Activated T-cell treated with anti-CD3 and anti-CD28 coated beads, Interleukin-2, amount 50 U/mL, for 72 hours (primary cell): ENCODE results near the gene MIB1. TPM values are rescaled to one million over a fixed set of nuclear protein-coding genes. Genes with fewer than 3 reads are reported as not detected.

Experiments used
- ATAC-seq, 2 donors: fragments of 150-1000 bp; cut with Tn5 transposase; replicated peaks in 1 of 2; 2 replicates each; pipeline ENCODE4 v1.10.0; 2021; ENCODE audit warnings: moderate library complexity in 2 of 2, mild to moderate bottlenecking in 1 of 2
- DNase-seq, 2 donors: peaks; one replicate each; pipeline ENCODE4 v3.0.0; 2021 to 2022; ENCODE audit warnings: mixed read lengths in 1 of 2
- H3K27ac Mint-ChIP-seq: one replicate; pipeline ENCODE4 v1.8.0; 2022; ENCODE audit warnings: mild to moderate bottlenecking, moderate library complexity, mixed read lengths
- H3K27me3 Mint-ChIP-seq: one replicate; pipeline ENCODE4 v1.8.0; 2022; ENCODE audit warnings: low read depth, mixed read lengths
- H3K36me3 Mint-ChIP-seq, 2 donors: one replicate each; pipeline ENCODE4 v1.8.0; 2022; ENCODE audit warnings: mixed read lengths in 2 of 2, mild to moderate bottlenecking in 1 of 2; ENCODE audit not compliant: insufficient read depth in 2 of 2
- H3K4me1 Mint-ChIP-seq: one replicate; pipeline ENCODE4 v1.8.0; 2022; ENCODE audit warnings: low read depth, mixed read lengths
- H3K4me3 Mint-ChIP-seq, 2 donors: one replicate each; pipeline ENCODE4 v1.8.0; 2022; ENCODE audit warnings: mild to moderate bottlenecking in 2 of 2, mixed read lengths in 2 of 2, moderate library complexity in 2 of 2
- H3K9me3 Mint-ChIP-seq, 2 donors: one replicate each; pipeline ENCODE4 v1.8.0; 2022; ENCODE audit warnings: mixed read lengths in 2 of 2
- total RNA-seq, 2 donors: library from RNA; stranded (reverse); gene quantifications; one replicate each; pipeline ENCODE4 v1.2.3, GENCODE V29; 2022

Gene MIB1
- total RNA-seq, 2 donors from 2014 or later, result 45.4 to 47.6 TPM

GRCh38 chr18:21834299-21834660 lies 93.7 kb downstream of the MIB1 start:
- no peaks in the 10 kb centered on the region for H3K27me3 Mint-ChIP-seq
- no peak for ATAC-seq
- H3K4me1 Mint-ChIP-seq, result no peaks in the 10 kb centered on the region
- H3K27ac Mint-ChIP-seq, result no peak overlapping the region
- H3K36me3 Mint-ChIP-seq, result peaks cover 0 to 2% of the 10 kb centered on the region in 2 donors
- H3K4me3 Mint-ChIP-seq, result no peak overlapping the region
- no peak for DNase-seq
- no peaks in the 10 kb centered on the region for H3K9me3 Mint-ChIP-seq

GRCh38 chr18:21841570-21841969 lies 101.0 kb downstream of the MIB1 start:
- Mint-ChIP-seq H3K4me3 (no peak overlapping the region), H3K27me3 (no peaks in the 10 kb centered on the region), H3K36me3 (peaks cover 2 to 16% of the 10 kb centered on the region in 2 donors), H3K27ac (no peak overlapping the region), H3K4me1 (no peaks in the 10 kb centered on the region), H3K9me3 (no peaks in the 10 kb centered on the region)
- ATAC-seq (no peak), DNase-seq (no peak)

- Mint-ChIP-seq H3K4me3 (no peak overlapping the region), H3K36me3 (peaks cover 2 to 20% of the 10 kb centered on the region in 2 donors), H3K9me3 (no peaks in the 10 kb centered on the region), H3K27me3 (no peaks in the 10 kb centered on the region), H3K27ac (no peak overlapping the region), H3K4me1 (no peaks in the 10 kb centered on the region)
- ATAC-seq (no peak), DNase-seq (no peak)
Observed at GRCh38 chr18:21843341-21843740, 102.7 kb downstream of the MIB1 start.

GRCh38 chr18:21851327-21851961 lies 110.9 kb downstream of the MIB1 start:
- Mint-ChIP-seq H3K9me3 (no peaks in the 10 kb centered on the region), H3K27me3 (no peaks in the 10 kb centered on the region), H3K4me3 (no peak overlapping the region), H3K4me1 (peaks cover 12% of the 10 kb centered on the region), H3K36me3 (peaks cover 0 to 10% of the 10 kb centered on the region in 2 donors), H3K27ac (no peak overlapping the region)
- DNase-seq (no peak), ATAC-seq (no peak)

GRCh38 chr18:21853016-21853415 lies 112.4 kb downstream of the MIB1 start:
- H3K36me3 Mint-ChIP-seq, result peaks cover 0 to 5% of the 10 kb centered on the region in 2 donors
- no peak for DNase-seq
- H3K27me3 Mint-ChIP-seq, result no peaks in the 10 kb centered on the region
- H3K27ac Mint-ChIP-seq, result no peak overlapping the region
- no peak for ATAC-seq
- peaks cover 12% of the 10 kb centered on the region for H3K4me1 Mint-ChIP-seq
- H3K9me3 Mint-ChIP-seq, result no peaks in the 10 kb centered on the region
- no peak overlapping the region for H3K4me3 Mint-ChIP-seq

GRCh38 chr18:21853775-21854552 lies 113.4 kb downstream of the MIB1 start:
- no peak overlapping the region for H3K27ac Mint-ChIP-seq
- no peaks in the 10 kb centered on the region for H3K27me3 Mint-ChIP-seq
- H3K4me1 Mint-ChIP-seq, result peaks cover 12% of the 10 kb centered on the region
- H3K36me3 Mint-ChIP-seq, result peaks cover 0 to 5% of the 10 kb centered on the region in 2 donors
- no peak for DNase-seq
- no peak for ATAC-seq
- H3K4me3 Mint-ChIP-seq, result no peak overlapping the region
- H3K9me3 Mint-ChIP-seq, result no peaks in the 10 kb centered on the region

- Mint-ChIP-seq H3K27me3 (no peaks in the 10 kb centered on the region), H3K36me3 (peaks cover 0 to 5% of the 10 kb centered on the region in 2 donors), H3K4me1 (peaks cover 12% of the 10 kb centered on the region), H3K9me3 (no peaks in the 10 kb centered on the region), H3K4me3 (no peak overlapping the region), H3K27ac (no peak overlapping the region)
- ATAC-seq (no peak), DNase-seq (no peak)
Observed at GRCh38 chr18:21855432-21855831, 114.8 kb downstream of the MIB1 start.

- ATAC-seq (no peak), DNase-seq (no peak)
- Mint-ChIP-seq H3K4me3 (no peak overlapping the region), H3K27me3 (no peaks in the 10 kb centered on the region), H3K4me1 (peaks cover 3% of the 10 kb centered on the region), H3K36me3 (peaks cover 0 to 5% of the 10 kb centered on the region in 2 donors), H3K27ac (peak overlapping the region; percentile 60), H3K9me3 (no peaks in the 10 kb centered on the region)
Observed at GRCh38 chr18:21857871-21858270, 117.3 kb downstream of the MIB1 start.

- H3K4me3 Mint-ChIP-seq, result no peak overlapping the region
- peaks cover 0 to 5% of the 10 kb centered on the region in 2 donors for H3K36me3 Mint-ChIP-seq
- no peak for ATAC-seq
- no peak for DNase-seq
- no peaks in the 10 kb centered on the region for H3K4me1 Mint-ChIP-seq
- no peaks in the 10 kb centered on the region for H3K9me3 Mint-ChIP-seq
- no peak overlapping the region for H3K27ac Mint-ChIP-seq
- no peaks in the 10 kb centered on the region for H3K27me3 Mint-ChIP-seq
Observed at GRCh38 chr18:21858544-21858943, 118.0 kb downstream of the MIB1 start.

- DNase-seq, result no peak
- no peaks in the 10 kb centered on the region for H3K4me1 Mint-ChIP-seq
- H3K4me3 Mint-ChIP-seq, result no peak overlapping the region
- no peaks in the 10 kb centered on the region for H3K27me3 Mint-ChIP-seq
- no peak for ATAC-seq
- no peak overlapping the region for H3K27ac Mint-ChIP-seq
- no peaks in the 10 kb centered on the region for H3K9me3 Mint-ChIP-seq
- H3K36me3 Mint-ChIP-seq, result peaks cover 0 to 3% of the 10 kb centered on the region in 2 donors
Observed at GRCh38 chr18:21864386-21864785, 123.8 kb downstream of the MIB1 start.

GRCh38 chr18:21865043-21865442 lies 124.5 kb downstream of the MIB1 start:
- Mint-ChIP-seq H3K4me3 (no peak overlapping the region), H3K27ac (no peak overlapping the region), H3K4me1 (no peaks in the 10 kb centered on the region), H3K36me3 (peaks cover 0 to 3% of the 10 kb centered on the region in 2 donors), H3K27me3 (no peaks in the 10 kb centered on the region), H3K9me3 (no peaks in the 10 kb centered on the region)
- DNase-seq, result no peak
- ATAC-seq, result no peak

GRCh38 chr18:21868770-21869169 lies 128.2 kb downstream of the MIB1 start:
- ATAC-seq, result no peak
- Mint-ChIP-seq H3K36me3 (peaks cover 0 to 3% of the 10 kb centered on the region in 2 donors), H3K4me1 (no peaks in the 10 kb centered on the region), H3K27ac (no peak overlapping the region), H3K4me3 (no peak overlapping the region), H3K27me3 (no peaks in the 10 kb centered on the region), H3K9me3 (no peaks in the 10 kb centered on the region)
- no peak for DNase-seq

- Mint-ChIP-seq H3K27ac (no peak overlapping the region), H3K4me1 (no peaks in the 10 kb centered on the region), H3K4me3 (no peak overlapping the region), H3K9me3 (peaks cover 2 to 4% of the 10 kb centered on the region in 2 donors), H3K27me3 (no peaks in the 10 kb centered on the region), H3K36me3 (no peaks in the 10 kb centered on the region)
- DNase-seq (no peak), ATAC-seq (no peak)
Observed at GRCh38 chr18:21889570-21889969, 149.0 kb downstream of the MIB1 start.
